PC-9 (cell line): ENCODE measurements around the gene OR52E2. TPM values are rescaled to one million over a fixed set of nuclear protein-coding genes. Genes with fewer than 3 reads are reported as not detected.
"Not testable (repeated sequence)": the region's sequence is repeated elsewhere in the genome, so short reads cannot be mapped to it uniquely, and the experiment has no call there.

Source experiments
- BruUV-seq: library from RNA; stranded (reverse); fragments of 400-500 nt; replicated peaks from 2 replicates; lab custom pipeline; 2021; lab: Mats Ljungman, UMichigan
- CTCF ChIA-PET: fragments of 300-600 bp; sonication (Branson Sonifier 250); formaldehyde crosslinking; loops from one replicate; lab custom pipeline; 2022; ENCODE audit warnings: antibody characterized with exemption; lab: Charles Lee
- POLR2A ChIA-PET: fragments of 300-600 bp; sonication (Branson Sonifier 250); formaldehyde crosslinking; loops from one replicate; lab custom pipeline; 2022; ENCODE audit warnings: antibody characterized with exemption; ENCODE audit not compliant: unreplicated experiment; lab: Charles Lee
- DNase-seq, 2 experiments: peaks; one replicate each; pipeline versions ENCODE4 v3.0.0 to v3.0.0-alpha.2; 2015 to 2022; ENCODE audit warnings: mixed read lengths in 1 of 2
- H2AFZ ChIP-seq: fragments of 200-600 bp; sonication (generic); 2 replicates; pipeline ENCODE4 v1.8.1; 2017; ENCODE audit warnings: antibody characterized with exemption
- H3F3A ChIP-seq: fragments of 200-600 bp; sonication (generic); 2 replicates; pipeline ENCODE4 v1.8.1; 2017; ENCODE audit warnings: antibody characterized with exemption, mild to moderate bottlenecking, low read depth; ENCODE audit not compliant: insufficient read depth
- H3K27ac ChIP-seq: fragments of 200-600 bp; sonication (generic); 2 replicates; pipeline ENCODE4 v1.6.1; 2016; ENCODE audit warnings: mixed run types
- H3K27me3 ChIP-seq: fragments of 200-600 bp; sonication (generic); 2 replicates; pipeline ENCODE4 v1.6.1; 2016; ENCODE audit warnings: low read depth, mixed run types; ENCODE audit not compliant: insufficient read depth
- H3K36me3 ChIP-seq: fragments of 200-600 bp; sonication (generic); 2 replicates; pipeline ENCODE4 v1.6.1; 2016; ENCODE audit warnings: low read depth, mixed run types
- H3K4me1 ChIP-seq: fragments of 200-600 bp; sonication (generic); replicated peaks from 2 replicates; pipeline ENCODE4 v1.6.1; 2016; ENCODE audit warnings: mixed run types; ENCODE audit not compliant: insufficient read depth
- H3K4me2 ChIP-seq: fragments of 200-600 bp; sonication (generic); 2 replicates; pipeline ENCODE4 v1.6.1; 2017; ENCODE audit warnings: mixed run types
- H3K4me3 ChIP-seq: fragments of 200-600 bp; sonication (generic); 2 replicates; pipeline ENCODE4 v1.6.1; 2016; ENCODE audit warnings: mixed run types
- H3K79me2 ChIP-seq: fragments of 200-600 bp; sonication (generic); 2 replicates; pipeline ENCODE4 v1.6.1; 2017; ENCODE audit warnings: low read depth, mixed run types
- H3K9me2 ChIP-seq: fragments of 200-600 bp; sonication (generic); 2 replicates; pipeline ENCODE4 v1.8.1; 2017; ENCODE audit warnings: mild to moderate bottlenecking; ENCODE audit not compliant: insufficient read depth
- H3K9me3 ChIP-seq: fragments of 200-600 bp; sonication (generic); 2 replicates; pipeline ENCODE4 v1.8.1; 2016; ENCODE audit warnings: low read depth; ENCODE audit not compliant: insufficient read depth
- H4K20me1 ChIP-seq: fragments of 200-600 bp; sonication (generic); 2 replicates; pipeline ENCODE4 v1.8.1; 2017; ENCODE audit not compliant: insufficient read depth
- EZH2 ChIP-seq: fragments of 200-600 bp; sonication (generic); IDR thresholded peaks from 2 replicates; pipeline ENCODE4 v1.8.0; 2017; ENCODE audit warnings: antibody characterized with exemption, low read depth
- intact Hi-C: fragments of 100-400 bp; cut with micrococcal nuclease; formaldehyde crosslinking; loops from one replicate; pipeline ENCODE4 v1.10.0; 2022; ENCODE audit not compliant: unreplicated experiment
- total RNA-seq: library from RNA; stranded (reverse); gene quantifications from 2 replicates; pipeline ENCODE4 v1.2.3, GENCODE V29; 2021
- TF ChIP-seq, protein P1 (sequence below): fragments of 200-600 bp; sonication (generic); conservative IDR thresholded peaks from 2 replicates; pipeline ENCODE4 v1.6.1; 2017; ENCODE audit warnings: mixed run types, antibody characterized with exemption, mild to moderate bottlenecking, moderate library complexity

Gene OR52E2
- total RNA-seq, 1 experiment from 2014 or later = not detected

DNA sequence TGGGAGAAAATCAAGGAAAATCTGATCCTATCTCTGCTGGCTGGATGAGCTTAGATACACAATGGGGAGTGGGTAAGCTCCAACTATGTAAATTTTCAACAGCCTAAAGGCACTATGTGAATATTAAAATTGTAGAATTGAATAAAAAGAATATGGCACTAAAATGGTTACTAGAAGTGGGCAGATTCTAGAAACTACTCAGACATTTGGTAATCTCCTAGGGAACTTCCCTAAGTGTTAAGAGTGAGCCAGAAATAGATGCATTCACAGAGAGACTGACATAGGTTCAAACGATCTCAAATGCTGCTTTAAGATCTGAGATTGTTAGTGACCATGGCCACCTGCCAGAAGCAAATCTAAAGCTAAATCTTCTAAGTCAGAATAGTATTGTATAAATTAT, 5.6 kb upstream of the OR52E2 start:
- H2AFZ ChIP-seq = no peak overlapping the region
- CTCF ChIA-PET = no interaction called here
- intact Hi-C loops = no loop called here
- H3K4me1 ChIP-seq = no peaks in the 10 kb centered on the region
- no peak overlapping the region for H3K27ac ChIP-seq
- no peak for DNase-seq
- POLR2A ChIA-PET = no interaction called here
- no peaks in the 10 kb centered on the region for H4K20me1 ChIP-seq
- BruUV-seq = no TSS peak
- H3K9me3 ChIP-seq = no peaks in the 10 kb centered on the region
- no peaks in the 10 kb centered on the region for H3K79me2 ChIP-seq
- no peaks in the 10 kb centered on the region for H3K27me3 ChIP-seq
- TF ChIP-seq, protein P1, sequence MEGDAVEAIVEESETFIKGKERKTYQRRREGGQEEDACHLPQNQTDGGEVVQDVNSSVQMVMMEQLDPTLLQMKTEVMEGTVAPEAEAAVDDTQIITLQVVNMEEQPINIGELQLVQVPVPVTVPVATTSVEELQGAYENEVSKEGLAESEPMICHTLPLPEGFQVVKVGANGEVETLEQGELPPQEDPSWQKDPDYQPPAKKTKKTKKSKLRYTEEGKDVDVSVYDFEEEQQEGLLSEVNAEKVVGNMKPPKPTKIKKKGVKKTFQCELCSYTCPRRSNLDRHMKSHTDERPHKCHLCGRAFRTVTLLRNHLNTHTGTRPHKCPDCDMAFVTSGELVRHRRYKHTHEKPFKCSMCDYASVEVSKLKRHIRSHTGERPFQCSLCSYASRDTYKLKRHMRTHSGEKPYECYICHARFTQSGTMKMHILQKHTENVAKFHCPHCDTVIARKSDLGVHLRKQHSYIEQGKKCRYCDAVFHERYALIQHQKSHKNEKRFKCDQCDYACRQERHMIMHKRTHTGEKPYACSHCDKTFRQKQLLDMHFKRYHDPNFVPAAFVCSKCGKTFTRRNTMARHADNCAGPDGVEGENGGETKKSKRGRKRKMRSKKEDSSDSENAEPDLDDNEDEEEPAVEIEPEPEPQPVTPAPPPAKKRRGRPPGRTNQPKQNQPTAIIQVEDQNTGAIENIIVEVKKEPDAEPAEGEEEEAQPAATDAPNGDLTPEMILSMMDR = no peak
- no peak for TF ChIP-seq EZH2
- no peaks in the 10 kb centered on the region for H3K36me3 ChIP-seq
- no peaks in the 10 kb centered on the region for H3F3A ChIP-seq
- H3K4me2 ChIP-seq = no peak overlapping the region
- H3K9me2 ChIP-seq = no peaks in the 10 kb centered on the region
- no peak overlapping the region for H3K4me3 ChIP-seq

DNA sequence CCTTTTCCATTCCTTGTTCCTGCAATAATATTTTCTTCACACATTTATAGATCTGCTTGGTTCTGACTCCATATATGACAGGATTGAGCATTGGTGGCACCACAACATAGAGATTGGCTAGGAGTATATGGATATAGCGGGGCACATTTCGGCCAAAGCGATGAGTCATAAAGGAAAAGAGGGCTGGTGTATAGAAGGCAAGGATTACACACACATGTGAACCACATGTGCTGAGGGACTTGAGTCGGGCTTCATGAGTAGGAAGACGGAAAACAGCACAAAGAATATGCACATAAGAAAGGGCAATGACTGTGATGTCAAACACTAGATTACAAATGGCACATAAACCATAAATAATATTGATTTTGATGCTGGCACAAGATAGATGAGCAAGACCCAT, 748 bp downstream of the OR52E2 start:
- H2AFZ ChIP-seq, BruUV-seq, H3K79me2 ChIP-seq, H3K9me3 ChIP-seq, H3K27ac ChIP-seq, H3K4me3 ChIP-seq, H3K9me2 ChIP-seq, H3K4me1 ChIP-seq, CTCF ChIA-PET, POLR2A ChIA-PET, H3K36me3 ChIP-seq, H3F3A ChIP-seq, intact Hi-C loops, DNase-seq, H3K4me2 ChIP-seq, H4K20me1 ChIP-seq, H3K27me3 ChIP-seq: not testable (repeated sequence)

DNA sequence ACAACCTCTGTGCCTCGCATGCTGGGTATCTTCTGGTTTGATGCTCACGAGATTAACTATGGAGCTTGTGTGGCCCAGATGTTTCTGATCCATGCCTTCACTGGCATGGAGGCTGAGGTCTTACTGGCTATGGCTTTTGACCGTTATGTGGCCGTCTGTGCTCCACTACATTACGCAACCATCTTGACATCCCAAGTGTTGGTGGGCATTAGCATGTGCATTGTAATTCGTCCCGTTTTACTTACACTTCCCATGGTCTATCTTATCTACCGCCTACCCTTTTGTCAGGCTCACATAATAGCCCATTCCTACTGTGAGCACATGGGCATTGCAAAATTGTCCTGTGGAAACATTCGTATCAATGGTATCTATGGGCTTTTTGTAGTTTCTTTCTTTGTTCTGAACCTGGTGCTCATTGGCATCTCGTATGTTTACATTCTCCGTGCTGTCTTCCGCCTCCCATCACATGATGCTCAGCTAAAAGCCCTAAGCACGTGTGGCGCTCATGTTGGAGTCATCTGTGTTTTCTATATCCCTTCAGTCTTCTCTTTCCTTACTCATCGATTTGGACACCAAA, 12.6 kb downstream of the OR52E2 start:
- no peaks in the 10 kb centered on the region for H3K9me3 ChIP-seq
- no peaks in the 10 kb centered on the region for H3K27me3 ChIP-seq
- H2AFZ ChIP-seq = no peak overlapping the region
- H3K9me2 ChIP-seq = no peaks in the 10 kb centered on the region
- H3K36me3 ChIP-seq = no peaks in the 10 kb centered on the region
- TF ChIP-seq, protein P1 = no peak
- TF ChIP-seq EZH2 = no peak
- H3K4me3 ChIP-seq = no peak overlapping the region
- intact Hi-C loops = no loop called here
- H3F3A ChIP-seq = no peaks in the 10 kb centered on the region
- no peaks in the 10 kb centered on the region for H3K4me1 ChIP-seq
- ChIA-PET CTCF (no interaction called here), POLR2A (no interaction called here)
- H3K27ac ChIP-seq = no peak overlapping the region
- no peaks in the 10 kb centered on the region for H4K20me1 ChIP-seq
- BruUV-seq = no TSS peak
- H3K4me2 ChIP-seq = no peak overlapping the region
- no peaks in the 10 kb centered on the region for H3K79me2 ChIP-seq
- DNase-seq = no peak

DNA sequence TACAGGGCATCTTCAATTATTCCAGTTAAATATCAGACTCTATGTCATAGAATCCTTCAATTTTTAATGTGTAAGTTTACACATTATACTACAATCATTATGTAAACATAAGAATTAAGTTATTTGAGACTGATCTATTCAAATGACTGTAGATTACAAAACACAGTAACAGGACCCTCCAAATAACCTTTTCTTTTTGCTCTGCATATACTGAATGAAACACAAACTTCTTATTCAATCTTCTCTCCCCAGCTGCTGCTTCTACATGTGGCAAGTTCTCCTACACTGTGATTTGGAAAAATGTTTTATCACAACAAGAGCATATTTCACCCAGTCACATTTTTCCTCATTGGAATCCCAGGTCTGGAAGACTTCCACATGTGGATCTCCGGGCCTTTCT, 13.2 kb downstream of the OR52E2 start, which contains the start of gene OR52J3:
Gene OR52J3 (plus strand): TSS at position 301 of the 400 bp plus-strand sequence. CDS start 0 bp downstream, at position 301.
- no TSS peak for BruUV-seq
- Histone ChIP-seq H3K9me2 (no peaks in the 10 kb centered on the region), H3K27me3 (no peaks in the 10 kb centered on the region), H3K4me2 (no peak within 1 kb of the TSS), H4K20me1 (no peaks in the 10 kb centered on the region), H3K9me3 (no peaks in the 10 kb centered on the region), H3K36me3 (no peaks in the 10 kb centered on the region), H2AFZ (no peak within 1 kb of the TSS), H3K27ac (no peak within 1 kb of the TSS), H3K4me3 (no peak within 1 kb of the TSS), H3F3A (no peaks in the 10 kb centered on the region), H3K4me1 (no peaks in the 10 kb centered on the region), H3K79me2 (no peaks in the 10 kb centered on the region)
- no peak for DNase-seq
- no peak for TF ChIP-seq EZH2
- TF ChIP-seq, protein P1 = no peak
- ChIA-PET POLR2A (no interaction called here), CTCF (no interaction called here)
- intact Hi-C loops = no loop called here
